HEK293 (cell line): Measurements from ENCODE around the gene BMERB1.
A peak's percentile ranks its signal among the peaks of the same experiment; 100 is the strongest.

Experiments used
- HIC1 ChIP-seq: fragments of 450-650 bp; formaldehyde crosslinking; IDR thresholded peaks from 2 replicates; pipeline ENCODE4 v1.5.1; 2016; ENCODE audit warnings: missing biosample characterization, missing genetic modification characterization
- IKZF3 ChIP-seq: fragments of 450-650 bp; IDR thresholded peaks from 2 replicates; pipeline ENCODE4 v1.5.0; 2018; ENCODE audit warnings: missing biosample characterization, mild to moderate bottlenecking, missing genetic modification characterization, moderate library complexity
- KLF1 ChIP-seq: fragments of 450-650 bp; formaldehyde crosslinking; IDR thresholded peaks from 2 replicates; pipeline ENCODE4 v1.5.1; 2016; ENCODE audit warnings: missing biosample characterization, missing genetic modification characterization
- PATZ1 ChIP-seq: fragments of 450-650 bp; formaldehyde crosslinking; IDR thresholded peaks from 2 replicates; pipeline ENCODE4 v1.5.1; 2016; ENCODE audit warnings: missing biosample characterization, missing genetic modification characterization
- SP2 ChIP-seq: fragments of 450-650 bp; formaldehyde crosslinking; IDR thresholded peaks from 2 replicates; pipeline ENCODE4 v1.5.1; 2016; ENCODE audit warnings: missing biosample characterization, missing genetic modification characterization
- SP3 ChIP-seq: fragments of 450-650 bp; formaldehyde crosslinking; IDR thresholded peaks from 2 replicates; pipeline ENCODE4 v1.5.1; 2016; ENCODE audit warnings: missing biosample characterization, missing genetic modification characterization
- WT1 ChIP-seq: fragments of 450-650 bp; formaldehyde crosslinking; IDR thresholded peaks from 2 replicates; pipeline ENCODE4 v1.5.1; 2016; ENCODE audit warnings: missing biosample characterization, missing genetic modification characterization
- YY2 ChIP-seq: fragments of 450-650 bp; formaldehyde crosslinking; IDR thresholded peaks from 2 replicates; pipeline ENCODE4 v1.5.1; 2016; ENCODE audit warnings: missing biosample characterization, missing genetic modification characterization
- ZEB2 ChIP-seq: fragments of 450-650 bp; formaldehyde crosslinking; IDR thresholded peaks from 2 replicates; pipeline ENCODE4 v1.5.1; 2016; ENCODE audit warnings: missing biosample characterization, missing genetic modification characterization
- ZIC2 ChIP-seq: fragments of 450-650 bp; formaldehyde crosslinking; IDR thresholded peaks from 2 replicates; pipeline ENCODE4 v1.5.1; 2016; ENCODE audit warnings: missing biosample characterization, missing genetic modification characterization
- ZNF114 ChIP-seq: fragments of 450-650 bp; formaldehyde crosslinking; IDR thresholded peaks from 2 replicates; pipeline ENCODE4 v1.5.0; 2017; ENCODE audit warnings: missing biosample characterization, missing genetic modification characterization
- ZNF133 ChIP-seq: fragments of 450-650 bp; formaldehyde crosslinking; IDR thresholded peaks from 2 replicates; pipeline ENCODE4 v1.5.1; 2016; ENCODE audit warnings: missing biosample characterization, missing genetic modification characterization
- ZNF335 ChIP-seq: fragments of 450-650 bp; formaldehyde crosslinking; conservative IDR thresholded peaks from 2 replicates; pipeline ENCODE4 v1.5.1; 2016; ENCODE audit warnings: missing biosample characterization, missing genetic modification characterization
- ZNF366 ChIP-seq: fragments of 450-650 bp; formaldehyde crosslinking; conservative IDR thresholded peaks from 2 replicates; pipeline ENCODE4 v1.5.1; 2016; ENCODE audit warnings: missing biosample characterization, missing genetic modification characterization
- ZNF398 ChIP-seq: fragments of 450-650 bp; formaldehyde crosslinking; IDR thresholded peaks from 2 replicates; pipeline ENCODE4 v1.5.1; 2017; ENCODE audit warnings: missing biosample characterization, missing genetic modification characterization
- ZNF426 ChIP-seq: fragments of 450-650 bp; formaldehyde crosslinking; IDR thresholded peaks from 2 replicates; pipeline ENCODE4 v1.5.1; 2017; ENCODE audit warnings: missing biosample characterization, missing genetic modification characterization, mild to moderate bottlenecking, inconsistent platforms, moderate library complexity
- ZNF510 ChIP-seq: fragments of 450-650 bp; formaldehyde crosslinking; IDR thresholded peaks from 2 replicates; pipeline ENCODE4 v1.5.1; 2018; ENCODE audit warnings: mild to moderate bottlenecking, missing genetic modification characterization, missing biosample characterization; ENCODE audit not compliant: insufficient replicate concordance
- ZNF558 ChIP-seq: fragments of 450-650 bp; formaldehyde crosslinking; IDR thresholded peaks from 2 replicates; pipeline ENCODE4 v1.5.1; 2016; ENCODE audit warnings: missing biosample characterization, missing genetic modification characterization
- ZNF571 ChIP-seq: fragments of 450-650 bp; formaldehyde crosslinking; IDR thresholded peaks from 2 replicates; pipeline ENCODE4 v1.5.0; 2017; ENCODE audit warnings: missing biosample characterization, missing genetic modification characterization
- ZNF623 ChIP-seq: fragments of 450-650 bp; formaldehyde crosslinking; IDR thresholded peaks from 2 replicates; pipeline ENCODE4 v1.5.1; 2016; ENCODE audit warnings: missing biosample characterization, missing genetic modification characterization
- ZNF624 ChIP-seq: fragments of 450-650 bp; formaldehyde crosslinking; IDR thresholded peaks from 2 replicates; pipeline ENCODE4 v1.5.1; 2017; ENCODE audit warnings: missing biosample characterization, missing genetic modification characterization
- ZNF626 ChIP-seq: fragments of 450-650 bp; sonication (Bioruptor Pico); formaldehyde crosslinking; IDR thresholded peaks from 2 replicates; pipeline ENCODE4 v1.5.1; 2018; ENCODE audit warnings: missing biosample characterization, missing genetic modification characterization, inconsistent platforms
- ZNF645 ChIP-seq: fragments of 450-650 bp; formaldehyde crosslinking; IDR thresholded peaks from 2 replicates; pipeline ENCODE4; 2016; ENCODE audit warnings: missing biosample characterization, missing genetic modification characterization
- ZNF76 ChIP-seq: fragments of 450-650 bp; formaldehyde crosslinking; IDR thresholded peaks from 2 replicates; pipeline ENCODE4; 2016; ENCODE audit warnings: low read depth, missing biosample characterization, missing genetic modification characterization, borderline replicate concordance

Gene BMERB1

GRCh38 chr16:15502041-15502725 lies 67.8 kb downstream of the BMERB1 start (continued):
- TF ChIP-seq YY2 (no peak), ZNF366 (tag by site-specific recombination) (peak; percentile 73), IKZF3 (peak; percentile 94), SP2 (tag by site-specific recombination) (peak; percentile 33), ZIC2 (tag by site-specific recombination) (peak; percentile 76), ZNF626 (no peak), ZNF510 (tag by site-specific recombination) (no peak), PATZ1 (tag by site-specific recombination) (peak; percentile 65), ZNF623 (tag by site-specific recombination) (peak; percentile 13; the same call in 1 of the 2 replicates), WT1 (tag by site-specific recombination) (0 out of 2 replicates have a peak, but pooled peaks have one; percentile 26), ZNF624 (tag by site-specific recombination) (no peak), ZNF571 (no peak), KLF1 (peak; percentile 40; the same call in 1 of the 2 replicates), ZNF398 (no peak), ZNF76 (peak; percentile 75; the same call in 1 of the 2 replicates), HIC1 (tag by site-specific recombination) (0 out of 2 replicates have a peak, but pooled peaks have one; percentile 46), ZEB2 (tag by site-specific recombination) (peak; percentile 97), ZNF114 (tag by site-specific recombination) (no peak), SP3 (tag by site-specific recombination) (no peak), ZNF335 (tag by site-specific recombination) (0 out of 2 replicates have a peak, but pooled peaks have one; percentile 21), ZNF645 (no peak), ZNF558 (tag by site-specific recombination) (peak; percentile 76; the same call in 1 of the 2 replicates), ZNF133 (no peak), ZNF426 (tag by site-specific recombination) (no peak)
